Myocyte (in vitro differentiated cells): Measurements from ENCODE around the gene BAHCC1. TPM values are rescaled to one million over a fixed set of nuclear protein-coding genes. Genes with fewer than 3 reads are reported as not detected.

Experiments
- DNase-seq: peaks from one replicate; pipeline ENCODE4 v3.0.0-alpha.2; 2012; ENCODE audit warnings: low read depth
- total RNA-seq: library from RNA; depleted of rRNA; stranded (reverse); fragments of >200 nt; gene quantifications from 2 replicates; pipeline ENCODE4 v1.2.3, GENCODE V29; 2014

Gene BAHCC1
- total RNA-seq, 1 donor from 2014 or later, result 5.7 TPM

- no peak for DNase-seq
Measured at GRCh38 chr17:81459224-81459623, 64.0 kb downstream of the BAHCC1 start.

- DNase-seq, result no peak
Measured at GRCh38 chr17:81459864-81460263, 64.6 kb downstream of the BAHCC1 start.

- no peak for DNase-seq
Measured at GRCh38 chr17:81460856-81461460, 65.7 kb downstream of the BAHCC1 start.

GRCh38 chr17:81461607-81462500 is 66.6 kb downstream of the BAHCC1 start:
- DNase-seq, result no peak

GRCh38 chr17:81462506-81463125 is 67.4 kb downstream of the BAHCC1 start:
- DNase-seq, result no peak

GRCh38 chr17:81463506-81463905 is 68.2 kb downstream of the BAHCC1 start:
- no peak for DNase-seq

- no peak for DNase-seq
Measured at GRCh38 chr17:81464586-81464985, 69.3 kb downstream of the BAHCC1 start.

- DNase-seq, result no peak
Measured at GRCh38 chr17:81465910-81466309, 70.7 kb downstream of the BAHCC1 start.

- DNase-seq, result no peak
Measured at GRCh38 chr17:81466564-81467472, 71.6 kb downstream of the BAHCC1 start.

GRCh38 chr17:81468111-81468769 is 73.0 kb downstream of the BAHCC1 start:
- DNase-seq, result no peak

GRCh38 chr17:81468770-81469121 is 73.5 kb downstream of the BAHCC1 start:
- DNase-seq, result no peak

- no peak for DNase-seq
Measured at GRCh38 chr17:81469266-81469665, 74.0 kb downstream of the BAHCC1 start.

GRCh38 chr17:81470270-81470943 is 75.2 kb downstream of the BAHCC1 start:
- no peak for DNase-seq

- DNase-seq, result no peak
Measured at GRCh38 chr17:81470944-81471817, 75.9 kb downstream of the BAHCC1 start.

- DNase-seq, result no peak
Measured at GRCh38 chr17:81471818-81472456, 76.7 kb downstream of the BAHCC1 start.

GRCh38 chr17:81473019-81473418 is 77.8 kb downstream of the BAHCC1 start:
- no peak for DNase-seq

GRCh38 chr17:81474958-81475357 is 79.7 kb downstream of the BAHCC1 start:
- DNase-seq, result no peak

GRCh38 chr17:81476097-81476496 is 80.8 kb downstream of the BAHCC1 start:
- no peak for DNase-seq

- DNase-seq, result no peak
Measured at GRCh38 chr17:81476635-81477034, 81.4 kb downstream of the BAHCC1 start.
